Activated CD8-positive, alpha-beta memory T cell treated with anti-CD3 and anti-CD28 coated beads for 48 hours (primary cell): ENCODE measurements around the gene ANXA2.
A peak's percentile ranks its signal among the peaks of the same experiment; 100 is the strongest.

Experiments
- DNase-seq, 3 experiments: peaks; one replicate each; pipeline ENCODE4 v3.0.0-alpha.2; 2020; ENCODE audit warnings: low read depth in 2 of 3, low spot score in 2 of 3

The ANXA2 gene

DNA sequence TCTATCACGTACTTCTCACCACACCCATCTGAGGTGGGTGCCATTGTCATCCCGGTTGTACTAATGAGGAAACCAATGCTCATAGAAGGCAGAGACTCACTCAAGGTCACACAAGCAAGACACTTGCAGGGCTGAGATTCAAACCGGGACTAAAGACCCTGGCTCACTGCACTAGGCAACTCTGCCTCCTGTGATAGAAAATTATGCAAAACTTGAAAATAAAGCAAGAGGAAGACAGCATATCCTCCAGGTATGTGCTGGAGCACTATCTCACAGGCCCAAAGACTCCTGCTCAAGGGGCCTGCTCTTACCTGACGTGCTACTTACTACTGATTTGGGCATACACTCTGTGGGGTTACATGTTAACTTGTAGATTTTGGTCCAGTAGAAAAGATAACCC is 25.6 kb downstream of the ANXA2 start:
- DNase-seq: no peak

GRCh38 chr15:60371175-60372051 is 26.4 kb downstream of the ANXA2 start:
- DNase-seq: no peak

DNA sequence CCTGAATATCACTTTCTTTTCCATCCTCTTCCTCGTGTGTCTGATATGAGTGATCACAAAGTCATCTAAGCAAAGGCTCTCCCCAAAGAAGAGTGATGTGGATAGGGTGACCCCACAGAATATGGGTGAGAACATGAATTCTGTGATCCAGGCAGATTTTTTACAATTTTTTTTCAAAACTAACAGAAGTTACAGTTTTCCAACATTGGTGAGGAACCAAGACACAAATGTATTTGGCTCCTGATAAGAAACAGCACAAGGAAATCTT is 27.0 kb downstream of the ANXA2 start:
- no peak for DNase-seq

- no peak for DNase-seq
These were observed 27.5 kb downstream of the ANXA2 start for GRCh38 chr15:60370105-60370868.

DNA sequence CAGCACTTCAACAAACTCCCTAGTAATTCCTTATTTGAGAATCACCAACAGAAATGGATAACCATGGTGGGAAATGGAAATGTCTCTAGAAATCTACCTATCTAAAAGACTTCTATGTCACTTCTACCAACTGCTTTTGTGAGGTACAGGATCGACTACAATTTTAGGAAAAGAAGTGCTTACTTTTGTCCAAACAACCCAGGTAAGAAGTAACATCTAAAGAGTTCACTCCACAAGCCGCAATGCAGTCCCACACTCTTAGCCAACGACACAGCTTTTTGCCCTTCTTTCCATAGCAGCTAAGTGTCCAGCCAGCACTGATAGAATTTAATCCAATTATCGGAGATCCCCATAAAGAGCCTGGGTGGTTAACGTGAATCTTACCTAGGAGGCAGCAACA is 28.1 kb downstream of the ANXA2 start:
- no peak for DNase-seq

DNA sequence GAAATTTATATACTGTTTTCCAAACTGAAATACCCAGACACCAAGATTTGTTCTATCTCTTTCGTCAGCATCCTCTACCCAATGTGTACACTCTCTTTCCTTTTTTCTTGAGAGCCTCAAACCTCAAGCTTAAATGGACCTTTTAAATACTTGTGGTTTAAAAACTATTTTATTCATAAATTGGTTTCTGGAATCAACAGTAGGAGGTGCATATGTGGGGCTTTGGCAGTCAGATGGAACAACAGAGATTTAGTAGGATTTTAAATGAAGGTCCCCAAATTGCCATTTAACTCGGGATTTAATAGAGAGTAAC is 33.2 kb downstream of the ANXA2 start:
- DNase-seq: no peak

DNA sequence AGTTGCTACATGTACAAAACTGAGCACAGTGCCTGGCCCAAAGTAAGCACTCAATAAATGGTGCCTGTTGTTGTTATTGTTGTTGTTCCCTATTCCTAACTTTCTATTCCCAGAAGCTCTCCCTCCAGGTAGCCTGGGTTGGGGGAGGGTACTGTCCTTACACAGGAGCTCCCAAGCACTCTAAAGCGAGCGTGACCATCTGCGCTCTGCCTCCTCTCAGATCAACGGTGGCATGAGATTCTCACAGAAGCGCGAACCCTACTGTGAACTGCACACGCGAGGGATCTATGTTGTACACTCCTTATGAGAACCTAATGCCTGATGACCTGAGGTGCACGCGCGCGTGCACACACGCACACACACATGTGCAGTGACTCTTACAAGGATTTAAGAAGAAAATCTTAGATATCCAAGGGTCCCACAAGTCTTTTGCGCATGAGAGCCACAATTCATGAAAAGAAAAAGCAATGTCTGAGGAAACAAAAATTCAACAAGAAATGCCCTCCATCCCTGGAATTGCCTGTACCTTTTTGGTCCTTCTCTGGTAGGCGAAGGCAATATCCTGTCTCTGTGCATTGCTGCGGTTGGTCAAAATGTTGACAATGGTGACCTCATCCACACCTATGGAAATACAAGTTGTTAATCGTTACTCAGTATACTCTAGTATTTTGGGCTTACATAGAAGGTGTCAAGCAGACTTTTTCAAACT is 33.7 kb downstream of the ANXA2 start:
- DNase-seq: no peak

- DNase-seq: no peak
These were observed 34.7 kb downstream of the ANXA2 start for GRCh38 chr15:60363087-60363549.

DNA sequence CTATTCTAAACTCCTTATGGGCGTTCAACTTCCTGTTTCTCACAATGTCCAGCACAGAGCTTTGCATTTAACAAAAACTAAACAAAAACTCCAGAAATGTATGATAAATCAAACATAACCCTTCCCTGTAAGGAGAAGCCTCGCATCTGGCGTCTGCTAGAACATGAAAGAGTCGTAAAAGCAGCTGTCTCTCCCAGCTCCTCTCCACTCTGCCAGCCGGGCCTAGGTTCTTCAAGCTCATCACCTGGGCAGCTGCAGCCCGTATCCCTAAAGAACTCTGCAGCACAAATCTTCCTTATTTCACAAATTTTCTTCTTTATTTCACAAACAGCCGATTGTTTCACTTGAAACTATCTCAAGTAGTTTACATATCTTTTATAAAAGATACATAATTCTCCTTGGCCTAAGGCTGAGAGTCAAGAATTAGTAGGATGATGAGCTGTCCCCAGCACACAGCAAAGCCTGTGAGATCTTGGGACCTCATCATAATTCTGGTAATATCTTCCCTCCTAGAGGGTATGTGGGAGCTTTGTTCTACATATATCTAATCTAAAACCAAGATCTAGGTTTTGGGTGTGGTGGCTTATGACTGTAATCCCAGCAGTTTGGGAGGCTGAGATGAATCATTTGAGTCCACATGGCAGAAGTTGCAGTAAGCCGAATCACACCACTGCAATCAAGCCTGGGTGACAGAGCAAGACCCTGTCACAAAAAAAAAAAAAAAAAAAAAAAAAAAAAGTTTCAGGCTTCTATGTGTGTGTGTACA is 35.3 kb downstream of the ANXA2 start:
- DNase-seq: peak in 1 of 3 experiments; percentile 2

- peak in 1 of 3 experiments; percentile 7 for DNase-seq
These were observed 38.0 kb downstream of the ANXA2 start for GRCh38 chr15:60359738-60360137.

GRCh38 chr15:60358935-60359682 is 38.7 kb downstream of the ANXA2 start:
- no peak for DNase-seq

GRCh38 chr15:60356832-60357231 is 41.0 kb downstream of the ANXA2 start:
- DNase-seq: no peak

DNA sequence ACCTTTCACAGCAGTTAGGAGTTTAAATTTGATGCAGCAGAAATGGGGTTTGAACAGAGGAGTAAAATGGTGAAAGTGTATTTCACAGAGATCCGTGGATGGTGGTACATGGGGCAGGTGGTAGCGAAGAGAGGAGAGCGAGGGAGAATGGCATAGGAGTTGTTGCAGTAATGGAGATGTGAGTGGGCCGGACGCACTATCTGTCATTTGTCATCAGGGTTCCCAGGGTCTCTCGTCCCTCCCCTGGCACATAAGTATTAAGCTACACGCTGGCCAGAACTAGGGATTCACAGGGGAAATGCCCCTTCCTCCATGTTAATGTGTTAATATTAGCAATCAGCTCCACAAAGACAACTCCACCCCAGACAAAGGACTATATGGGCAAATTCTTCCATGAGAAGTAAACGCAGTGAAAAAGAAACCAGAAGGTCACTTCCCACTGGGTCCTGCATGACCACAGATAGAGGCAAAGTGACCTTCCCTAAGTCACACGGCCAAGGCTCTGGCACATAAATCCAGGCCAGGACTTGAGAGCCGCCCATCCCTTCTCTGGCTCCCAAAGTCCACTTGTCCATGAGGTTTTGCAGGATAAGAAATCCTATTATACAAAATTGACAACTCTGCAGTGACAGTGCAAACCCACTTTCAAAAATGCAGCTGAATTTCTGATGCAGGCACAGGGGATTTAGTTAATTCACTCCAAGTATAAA is 42.5 kb downstream of the ANXA2 start:
- DNase-seq: no peak

GRCh38 chr15:60353245-60353920 is 44.4 kb downstream of the ANXA2 start:
- DNase-seq: no peak

- DNase-seq: no peak
These were observed 45.3 kb downstream of the ANXA2 start for GRCh38 chr15:60352525-60352924.

- DNase-seq: no peak
These were observed 46.7 kb downstream of the ANXA2 start for GRCh38 chr15:60351066-60351465.

- DNase-seq: no peak
These were observed 47.7 kb downstream of the ANXA2 start for GRCh38 chr15:60350108-60350507.

DNA sequence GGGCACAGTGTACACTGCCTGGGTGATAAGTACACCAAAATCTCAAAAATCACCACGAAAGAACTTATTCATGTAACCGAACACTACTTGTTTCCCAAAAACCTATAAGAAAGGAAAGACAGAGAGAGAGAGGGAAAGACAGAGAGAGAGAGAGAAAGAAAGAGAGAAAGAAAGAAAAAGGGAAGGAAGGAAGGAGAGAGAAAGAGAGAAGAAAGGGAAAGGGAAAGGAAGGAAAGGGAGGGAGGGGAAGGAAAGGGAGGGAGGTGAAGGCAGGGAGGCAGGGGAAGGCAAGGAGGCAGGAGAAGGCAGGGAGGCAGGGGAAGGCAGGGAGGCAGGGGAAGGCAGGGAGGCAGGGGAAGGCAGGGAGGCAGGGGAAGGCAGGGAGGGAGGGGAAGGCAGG is 48.2 kb downstream of the ANXA2 start:
- DNase-seq: no peak

- no peak for DNase-seq
These were observed 50.2 kb downstream of the ANXA2 start for GRCh38 chr15:60347480-60348049.
